ENCODE data around the gene ZNF598.
A peak's percentile ranks its signal among the peaks of the same experiment; 100 is the strongest.
"Not testable (repeated sequence)": the region's sequence is repeated elsewhere in the genome, so short reads cannot be mapped to it uniquely, and the experiment has no call there.

The ZNF598 gene

GRCh38 chr16:2033909-2034695 is 24.5 kb upstream of the ZNF598 start:
- Histone ChIP-seq H3K4me1 (ENCODE audit: control insufficient read depth, insufficient read depth, low read length) (peaks cover 66% of the 10 kb centered on the region), H3K4me3 (ENCODE audit: low read length in 2 of 2) (peak overlapping the region; percentile 59 to 69), H3K9ac (ENCODE audit: low read length in 2 of 2) (peak overlapping the region; percentile 58), H3K27ac (ENCODE audit: low read length) (peak overlapping the region; percentile 90)
- H3K9me3 ChIP-seq (ENCODE audit: control insufficient read depth in 2 of 2, low read length in 2 of 2); H3K27me3 ChIP-seq (ENCODE audit: control insufficient read depth in 1 of 2, insufficient read depth in 2 of 2, low read length in 2 of 2); H3K36me3 ChIP-seq (ENCODE audit: control insufficient read depth in 2 of 2, insufficient read depth in 2 of 2, low read length in 2 of 2): not testable (repeated sequence)

GRCh38 chr16:2033057-2033908 is 23.7 kb upstream of the ZNF598 start:
- H3K4me3 ChIP-seq (ENCODE audit: low read length in 2 of 2) = peak overlapping the region; percentile 59 to 69
- no peaks in the 10 kb centered on the region for H3K27me3 ChIP-seq (ENCODE audit: control insufficient read depth in 1 of 2, insufficient read depth in 2 of 2, low read length in 2 of 2)
- peaks cover 65% of the 10 kb centered on the region for H3K4me1 ChIP-seq (ENCODE audit: control insufficient read depth, insufficient read depth, low read length)
- H3K36me3 ChIP-seq (ENCODE audit: control insufficient read depth in 2 of 2, insufficient read depth in 2 of 2, low read length in 2 of 2) = peaks cover 0 to 4% of the 10 kb centered on the region in 2 donors
- peak overlapping the region; percentile 58 for H3K9ac ChIP-seq (ENCODE audit: low read length in 2 of 2)
- peak overlapping the region; percentile 90 for H3K27ac ChIP-seq (ENCODE audit: low read length)
- no peaks in the 10 kb centered on the region for H3K9me3 ChIP-seq (ENCODE audit: control insufficient read depth in 2 of 2, low read length in 2 of 2)

GRCh38 chr16:2032285-2033056 is 22.9 kb upstream of the ZNF598 start:
- Histone ChIP-seq H3K27ac (ENCODE audit: low read length) (peak overlapping the region; percentile 90), H3K9ac (ENCODE audit: low read length in 2 of 2) (no peak overlapping the region), H3K9me3 (ENCODE audit: control insufficient read depth in 2 of 2, low read length in 2 of 2) (no peaks in the 10 kb centered on the region), H3K4me3 (ENCODE audit: low read length in 2 of 2) (peak overlapping the region in 1 of 2 donors; percentile 69), H3K36me3 (ENCODE audit: control insufficient read depth in 2 of 2, insufficient read depth in 2 of 2, low read length in 2 of 2) (peaks cover 0 to 4% of the 10 kb centered on the region in 2 donors), H3K4me1 (ENCODE audit: control insufficient read depth, insufficient read depth, low read length) (peaks cover 68% of the 10 kb centered on the region), H3K27me3 (ENCODE audit: control insufficient read depth in 1 of 2, insufficient read depth in 2 of 2, low read length in 2 of 2) (no peaks in the 10 kb centered on the region)

- H3K4me1 ChIP-seq (ENCODE audit: control insufficient read depth, insufficient read depth, low read length) = peaks cover 61% of the 10 kb centered on the region
- peaks cover 0 to 4% of the 10 kb centered on the region in 2 donors for H3K36me3 ChIP-seq (ENCODE audit: control insufficient read depth in 2 of 2, insufficient read depth in 2 of 2, low read length in 2 of 2)
- H3K9ac ChIP-seq (ENCODE audit: low read length in 2 of 2) = no peak overlapping the region
- no peak overlapping the region for H3K4me3 ChIP-seq (ENCODE audit: low read length in 2 of 2)
- no peaks in the 10 kb centered on the region for H3K27me3 ChIP-seq (ENCODE audit: control insufficient read depth in 1 of 2, insufficient read depth in 2 of 2, low read length in 2 of 2)
- no peak overlapping the region for H3K27ac ChIP-seq (ENCODE audit: low read length)
- no peaks in the 10 kb centered on the region for H3K9me3 ChIP-seq (ENCODE audit: control insufficient read depth in 2 of 2, low read length in 2 of 2)
These were observed 21.5 kb upstream of the ZNF598 start for GRCh38 chr16:2031081-2031577.

GRCh38 chr16:2030036-2030435 is 20.4 kb upstream of the ZNF598 start:
- Histone ChIP-seq H3K9ac (ENCODE audit: low read length in 2 of 2) (no peak overlapping the region), H3K27me3 (ENCODE audit: control insufficient read depth in 1 of 2, insufficient read depth in 2 of 2, low read length in 2 of 2) (no peaks in the 10 kb centered on the region), H3K27ac (ENCODE audit: low read length) (no peak overlapping the region), H3K36me3 (ENCODE audit: control insufficient read depth in 2 of 2, insufficient read depth in 2 of 2, low read length in 2 of 2) (peaks cover 0 to 4% of the 10 kb centered on the region in 2 donors), H3K4me1 (ENCODE audit: control insufficient read depth, insufficient read depth, low read length) (peaks cover 56% of the 10 kb centered on the region), H3K9me3 (ENCODE audit: control insufficient read depth in 2 of 2, low read length in 2 of 2) (no peaks in the 10 kb centered on the region), H3K4me3 (ENCODE audit: low read length in 2 of 2) (peak overlapping the region in 1 of 2 donors; percentile 22)

GRCh38 chr16:2029350-2029749 is 19.7 kb upstream of the ZNF598 start:
- Histone ChIP-seq H3K27ac (ENCODE audit: low read length) (no peak overlapping the region), H3K9me3 (ENCODE audit: control insufficient read depth in 2 of 2, low read length in 2 of 2) (no peaks in the 10 kb centered on the region), H3K9ac (ENCODE audit: low read length in 2 of 2) (no peak overlapping the region), H3K36me3 (ENCODE audit: control insufficient read depth in 2 of 2, insufficient read depth in 2 of 2, low read length in 2 of 2) (peaks cover 0 to 4% of the 10 kb centered on the region in 2 donors), H3K4me3 (ENCODE audit: low read length in 2 of 2) (peak overlapping the region in 1 of 2 donors; percentile 40), H3K4me1 (ENCODE audit: control insufficient read depth, insufficient read depth, low read length) (peaks cover 50% of the 10 kb centered on the region), H3K27me3 (ENCODE audit: control insufficient read depth in 1 of 2, insufficient read depth in 2 of 2, low read length in 2 of 2) (no peaks in the 10 kb centered on the region)

- Histone ChIP-seq H3K4me1 (ENCODE audit: control insufficient read depth, insufficient read depth, low read length) (peaks cover 51% of the 10 kb centered on the region), H3K9me3 (ENCODE audit: control insufficient read depth in 2 of 2, low read length in 2 of 2) (no peaks in the 10 kb centered on the region), H3K27ac (ENCODE audit: low read length) (no peak overlapping the region), H3K27me3 (ENCODE audit: control insufficient read depth in 1 of 2, insufficient read depth in 2 of 2, low read length in 2 of 2) (no peaks in the 10 kb centered on the region), H3K4me3 (ENCODE audit: low read length in 2 of 2) (peak overlapping the region in 1 of 2 donors; percentile 40), H3K9ac (ENCODE audit: low read length in 2 of 2) (no peak overlapping the region), H3K36me3 (ENCODE audit: control insufficient read depth in 2 of 2, insufficient read depth in 2 of 2, low read length in 2 of 2) (peaks cover 0 to 4% of the 10 kb centered on the region in 2 donors)
These were observed 19.1 kb upstream of the ZNF598 start for GRCh38 chr16:2028620-2029220.

- Histone ChIP-seq H3K4me1 (ENCODE audit: control insufficient read depth, insufficient read depth, low read length) (peaks cover 51% of the 10 kb centered on the region), H3K36me3 (ENCODE audit: control insufficient read depth in 2 of 2, insufficient read depth in 2 of 2, low read length in 2 of 2) (peaks cover 0 to 4% of the 10 kb centered on the region in 2 donors), H3K4me3 (ENCODE audit: low read length in 2 of 2) (peak overlapping the region; percentile 67 to 77), H3K9ac (ENCODE audit: low read length in 2 of 2) (peak overlapping the region; percentile 5 to 59), H3K9me3 (ENCODE audit: control insufficient read depth in 2 of 2, low read length in 2 of 2) (no peaks in the 10 kb centered on the region), H3K27ac (ENCODE audit: low read length) (no peak overlapping the region), H3K27me3 (ENCODE audit: control insufficient read depth in 1 of 2, insufficient read depth in 2 of 2, low read length in 2 of 2) (no peaks in the 10 kb centered on the region)
These were observed 18.5 kb upstream of the ZNF598 start for GRCh38 chr16:2028146-2028545.

GRCh38 chr16:2027024-2028010 is 17.7 kb upstream of the ZNF598 start:
- H3K36me3 ChIP-seq (ENCODE audit: control insufficient read depth in 2 of 2, insufficient read depth in 2 of 2, low read length in 2 of 2) = peaks cover 0 to 4% of the 10 kb centered on the region in 2 donors
- H3K4me3 ChIP-seq (ENCODE audit: low read length in 2 of 2) = peak overlapping the region; percentile 67 to 77
- H3K9ac ChIP-seq (ENCODE audit: low read length in 2 of 2) = peak overlapping the region; percentile 36 to 59
- H3K9me3 ChIP-seq (ENCODE audit: control insufficient read depth in 2 of 2, low read length in 2 of 2) = no peaks in the 10 kb centered on the region
- no peaks in the 10 kb centered on the region for H3K27me3 ChIP-seq (ENCODE audit: control insufficient read depth in 1 of 2, insufficient read depth in 2 of 2, low read length in 2 of 2)
- peaks cover 50% of the 10 kb centered on the region for H3K4me1 ChIP-seq (ENCODE audit: control insufficient read depth, insufficient read depth, low read length)
- H3K27ac ChIP-seq (ENCODE audit: low read length) = no peak overlapping the region

All from stomach smooth muscle (tissue), 2 donors.